ENCODE results near the gene SMARCA4.
"Not testable (repeated sequence)": the region's sequence is repeated elsewhere in the genome, so short reads cannot be mapped to it uniquely, and the experiment has no call there.

The SMARCA4 gene

DNA sequence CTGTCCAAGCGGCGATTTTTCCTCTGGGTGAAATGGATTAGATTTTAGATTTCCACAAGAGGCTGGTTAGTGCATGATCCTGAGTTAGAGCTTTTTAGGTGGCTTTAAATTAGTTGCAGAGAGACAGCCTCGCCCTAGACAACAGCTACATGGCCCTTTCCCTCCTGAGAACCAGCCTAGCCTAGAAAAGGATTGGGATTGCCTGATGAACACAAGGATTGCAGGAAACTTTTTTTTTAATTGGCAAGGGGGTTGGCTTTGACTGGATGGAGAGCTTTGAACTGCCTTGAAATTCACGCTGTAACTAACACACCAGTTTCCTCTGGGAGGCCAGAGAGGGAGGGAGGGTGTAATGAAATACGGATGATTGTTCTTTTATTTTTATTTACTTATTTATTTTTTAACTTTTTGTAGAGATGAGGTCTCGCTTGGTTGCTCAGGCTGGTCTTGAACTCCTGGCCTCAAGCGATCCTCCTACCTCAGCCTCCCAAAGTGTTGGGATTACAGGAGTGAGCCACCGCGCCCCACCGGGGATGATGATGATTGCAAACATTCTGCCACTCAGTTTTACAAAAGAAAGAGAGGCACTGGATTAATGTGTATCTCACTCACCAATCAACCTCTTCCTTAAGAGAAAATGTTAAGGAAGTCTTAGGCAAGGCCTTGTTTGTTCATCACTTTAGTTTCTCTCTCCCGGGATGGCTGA, 130.3 kb downstream of the SMARCA4 start:
- H3K27ac ChIP-seq (ENCODE audit: low read depth in 2 of 2, low read length in 2 of 2), result peak overlapping the region; percentile 97 to 99
- no peaks in the 10 kb centered on the region for H3K27me3 ChIP-seq (ENCODE audit: control insufficient read depth in 2 of 2, insufficient read depth in 2 of 2, low read length in 2 of 2)
- H3K9me3 ChIP-seq (ENCODE audit: control insufficient read depth in 2 of 2, low read length in 2 of 2), result no peaks in the 10 kb centered on the region
- H3K9ac ChIP-seq (ENCODE audit: low read depth in 1 of 2, low read length in 2 of 2), result peak overlapping the region; percentile 87 to 98
- H3K4me3 ChIP-seq (ENCODE audit: low read length in 2 of 2), result peak overlapping the region; percentile 78 to 86
- H3K36me3 ChIP-seq (ENCODE audit: control insufficient read depth in 2 of 2, insufficient read depth in 2 of 2, low read length in 2 of 2), result no peaks in the 10 kb centered on the region
- peaks cover 41 to 44% of the 10 kb centered on the region in 2 donors for H3K4me1 ChIP-seq (ENCODE audit: control insufficient read depth in 2 of 2, insufficient read depth in 2 of 2, low read length in 2 of 2)

DNA sequence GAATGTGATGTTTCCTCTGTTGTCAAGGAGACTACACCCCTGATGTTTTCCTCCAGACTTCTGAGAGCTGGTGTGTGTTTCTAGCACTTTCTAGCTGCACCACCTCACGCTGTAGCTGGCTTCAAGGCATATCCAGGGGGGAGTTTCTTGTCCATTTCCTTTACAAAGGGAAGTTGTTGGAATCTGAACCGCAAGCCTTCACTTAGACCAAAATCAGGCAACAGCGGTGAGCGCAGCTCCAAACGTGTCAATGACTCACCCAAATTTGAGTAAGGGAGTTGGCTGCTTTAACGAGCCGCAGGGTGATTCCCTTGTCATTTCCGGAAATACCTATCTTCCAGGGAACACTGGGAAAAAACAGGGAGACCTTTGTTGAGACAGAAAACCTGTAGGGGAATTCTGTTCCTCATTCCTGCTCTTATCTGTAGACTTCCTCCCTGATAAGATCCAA, 130.9 kb downstream of the SMARCA4 start:
- H3K27ac ChIP-seq (ENCODE audit: low read depth in 2 of 2, low read length in 2 of 2), result peak overlapping the region; percentile 97 to 99
- H3K9ac ChIP-seq (ENCODE audit: low read depth in 1 of 2, low read length in 2 of 2), result peak overlapping the region; percentile 87 to 98
- no peaks in the 10 kb centered on the region for H3K36me3 ChIP-seq (ENCODE audit: control insufficient read depth in 2 of 2, insufficient read depth in 2 of 2, low read length in 2 of 2)
- H3K4me3 ChIP-seq (ENCODE audit: low read length in 2 of 2), result peak overlapping the region; percentile 55 to 86
- H3K9me3 ChIP-seq (ENCODE audit: control insufficient read depth in 2 of 2, low read length in 2 of 2), result no peaks in the 10 kb centered on the region
- H3K27me3 ChIP-seq (ENCODE audit: control insufficient read depth in 2 of 2, insufficient read depth in 2 of 2, low read length in 2 of 2), result no peaks in the 10 kb centered on the region
- peaks cover 45 to 47% of the 10 kb centered on the region in 2 donors for H3K4me1 ChIP-seq (ENCODE audit: control insufficient read depth in 2 of 2, insufficient read depth in 2 of 2, low read length in 2 of 2)

DNA sequence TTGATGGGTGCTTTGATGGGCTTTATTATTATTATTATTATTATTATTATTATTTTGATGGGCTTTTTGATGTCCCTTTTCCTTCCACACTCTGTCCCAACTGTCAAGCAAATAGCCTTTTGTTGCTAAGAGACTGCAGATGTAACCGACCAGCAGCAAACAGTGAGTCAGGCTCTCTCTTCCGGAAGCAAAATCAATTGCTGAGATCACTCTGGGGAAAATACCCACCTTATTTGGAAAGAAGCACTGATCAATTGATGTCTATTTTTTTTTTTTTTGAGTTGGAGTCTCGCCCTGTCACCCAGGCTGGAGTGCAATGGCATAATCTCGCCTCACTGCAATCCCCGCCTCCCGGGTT, 131.3 kb downstream of the SMARCA4 start:
- peaks cover 45 to 47% of the 10 kb centered on the region in 2 donors for H3K4me1 ChIP-seq (ENCODE audit: control insufficient read depth in 2 of 2, insufficient read depth in 2 of 2, low read length in 2 of 2)

DNA sequence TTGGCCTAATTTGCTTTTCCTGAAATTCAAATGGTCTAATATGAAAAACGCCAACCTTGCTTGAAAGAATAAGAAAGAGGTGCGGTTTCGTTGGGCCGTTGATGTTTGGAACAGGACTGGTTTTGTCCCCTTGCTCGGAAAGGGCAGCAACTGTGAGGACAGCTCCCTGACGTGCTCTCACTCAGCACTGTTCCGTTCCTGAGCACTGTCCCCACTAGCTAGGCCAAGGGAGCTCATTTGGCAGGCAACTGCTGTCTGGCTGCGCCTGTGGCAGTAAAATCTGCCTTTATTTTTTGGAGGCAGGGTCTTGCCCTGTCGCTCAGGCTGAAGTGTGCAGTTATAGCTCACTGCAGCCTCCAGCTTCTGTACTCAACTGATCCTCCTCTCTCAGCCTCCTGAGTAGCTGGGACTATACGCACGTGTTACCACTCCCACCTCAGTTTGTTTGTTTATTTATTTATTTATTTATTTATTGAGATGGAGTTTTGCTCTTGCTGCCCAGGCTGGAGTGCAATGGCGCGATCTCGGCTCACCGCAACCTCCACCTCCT, 132.9 kb downstream of the SMARCA4 start:
- H3K36me3 ChIP-seq (ENCODE audit: control insufficient read depth in 2 of 2, insufficient read depth in 2 of 2, low read length in 2 of 2), result no peaks in the 10 kb centered on the region
- H3K9ac ChIP-seq (ENCODE audit: low read depth in 1 of 2, low read length in 2 of 2), result peak overlapping the region in 1 of 2 donors; percentile 38
- H3K27ac ChIP-seq (ENCODE audit: low read depth in 2 of 2, low read length in 2 of 2), result peak overlapping the region; percentile 97 to 99
- H3K9me3 ChIP-seq (ENCODE audit: control insufficient read depth in 2 of 2, low read length in 2 of 2), result no peaks in the 10 kb centered on the region
- H3K4me1 ChIP-seq (ENCODE audit: control insufficient read depth in 2 of 2, insufficient read depth in 2 of 2, low read length in 2 of 2), result peaks cover 41 to 42% of the 10 kb centered on the region in 2 donors
- H3K27me3 ChIP-seq (ENCODE audit: control insufficient read depth in 2 of 2, insufficient read depth in 2 of 2, low read length in 2 of 2), result no peaks in the 10 kb centered on the region
- H3K4me3 ChIP-seq (ENCODE audit: low read length in 2 of 2), result no peak overlapping the region

More for the DNA sequence above, 131.3 kb downstream of the SMARCA4 start:
- no peaks in the 10 kb centered on the region for H3K27me3 ChIP-seq (ENCODE audit: control insufficient read depth in 2 of 2, insufficient read depth in 2 of 2, low read length in 2 of 2)
- no peaks in the 10 kb centered on the region for H3K36me3 ChIP-seq (ENCODE audit: control insufficient read depth in 2 of 2, insufficient read depth in 2 of 2, low read length in 2 of 2)
- H3K9ac ChIP-seq (ENCODE audit: low read depth in 1 of 2, low read length in 2 of 2), result peak overlapping the region; percentile 87 to 98
- no peaks in the 10 kb centered on the region for H3K9me3 ChIP-seq (ENCODE audit: control insufficient read depth in 2 of 2, low read length in 2 of 2)
- peak overlapping the region; percentile 97 to 99 for H3K27ac ChIP-seq (ENCODE audit: low read depth in 2 of 2, low read length in 2 of 2)
- H3K4me3 ChIP-seq (ENCODE audit: low read length in 2 of 2), result peak overlapping the region; percentile 55 to 86

DNA sequence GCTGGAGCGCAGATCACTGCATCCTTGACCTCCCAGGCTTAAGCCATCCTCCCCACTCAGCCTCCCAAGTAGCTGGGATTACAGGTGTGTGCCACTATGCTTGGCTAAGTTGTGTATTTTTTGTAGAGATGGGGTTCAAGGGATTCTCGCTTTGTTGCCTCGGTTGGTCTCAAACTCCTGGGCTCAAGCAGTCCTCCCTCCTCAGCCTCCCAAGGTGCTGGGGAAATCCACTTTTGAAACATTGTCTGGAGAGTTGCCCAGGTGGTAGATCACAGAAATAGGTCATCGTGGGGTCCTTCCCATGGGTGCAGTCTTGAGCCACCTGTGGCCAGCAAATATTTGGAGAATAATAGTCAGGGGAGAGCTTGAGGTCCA, 133.7 kb downstream of the SMARCA4 start:
- no peaks in the 10 kb centered on the region for H3K27me3 ChIP-seq (ENCODE audit: control insufficient read depth in 2 of 2, insufficient read depth in 2 of 2, low read length in 2 of 2)
- no peaks in the 10 kb centered on the region for H3K36me3 ChIP-seq (ENCODE audit: control insufficient read depth in 2 of 2, insufficient read depth in 2 of 2, low read length in 2 of 2)
- H3K27ac ChIP-seq (ENCODE audit: low read depth in 2 of 2, low read length in 2 of 2), result peak overlapping the region; percentile 95 to 97
- peak overlapping the region; percentile 27 to 35 for H3K4me3 ChIP-seq (ENCODE audit: low read length in 2 of 2)
- H3K9ac ChIP-seq (ENCODE audit: low read depth in 1 of 2, low read length in 2 of 2), result peak overlapping the region; percentile 79
- H3K9me3 ChIP-seq (ENCODE audit: control insufficient read depth in 2 of 2, low read length in 2 of 2), result no peaks in the 10 kb centered on the region
- H3K4me1 ChIP-seq (ENCODE audit: control insufficient read depth in 2 of 2, insufficient read depth in 2 of 2, low read length in 2 of 2), result peaks cover 37% of the 10 kb centered on the region in 2 donors

DNA sequence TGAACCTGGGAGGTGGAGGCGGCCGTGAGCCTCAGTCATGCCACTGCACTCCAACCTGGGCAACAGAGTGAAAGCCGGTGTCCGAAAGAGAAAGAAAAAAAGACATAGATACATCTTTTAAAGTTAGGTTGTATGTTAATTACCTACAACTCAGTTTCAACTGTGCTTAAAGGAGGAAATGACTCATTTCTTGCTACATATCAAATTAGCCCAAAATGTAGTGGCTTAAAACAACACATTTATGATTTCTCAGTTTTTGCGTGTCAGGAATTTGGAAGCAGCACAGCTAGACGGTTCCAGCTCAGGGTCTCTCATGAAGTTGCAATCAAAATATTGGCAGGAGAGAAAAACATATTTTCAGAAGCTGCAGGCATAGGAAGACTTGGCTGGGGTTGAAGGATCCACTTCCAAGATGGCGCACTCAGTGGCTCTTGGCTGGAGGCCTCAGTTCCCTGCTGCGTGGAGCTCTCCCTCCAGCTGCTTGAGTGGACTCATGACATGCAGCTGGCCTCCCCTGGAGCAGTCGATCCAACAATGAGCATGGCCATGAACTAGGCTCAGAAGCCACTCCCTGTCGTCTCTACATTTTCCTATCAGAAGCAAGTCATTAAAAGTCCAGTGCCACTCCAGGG, 135.5 kb downstream of the SMARCA4 start:
- H3K4me1 ChIP-seq (ENCODE audit: control insufficient read depth in 2 of 2, insufficient read depth in 2 of 2, low read length in 2 of 2), result peaks cover 29 to 32% of the 10 kb centered on the region in 2 donors
- peak overlapping the region; percentile 83 to 95 for H3K27ac ChIP-seq (ENCODE audit: low read depth in 2 of 2, low read length in 2 of 2)
- H3K9ac ChIP-seq (ENCODE audit: low read depth in 1 of 2, low read length in 2 of 2), result peak overlapping the region in 1 of 2 donors; percentile 31
- H3K9me3 ChIP-seq (ENCODE audit: control insufficient read depth in 2 of 2, low read length in 2 of 2), result no peaks in the 10 kb centered on the region
- H3K36me3 ChIP-seq (ENCODE audit: control insufficient read depth in 2 of 2, insufficient read depth in 2 of 2, low read length in 2 of 2), result peaks cover 0 to 6% of the 10 kb centered on the region in 2 donors
- H3K4me3 ChIP-seq (ENCODE audit: low read length in 2 of 2), result peak overlapping the region in 1 of 2 donors; percentile 37
- H3K27me3 ChIP-seq (ENCODE audit: control insufficient read depth in 2 of 2, insufficient read depth in 2 of 2, low read length in 2 of 2), result no peaks in the 10 kb centered on the region

DNA sequence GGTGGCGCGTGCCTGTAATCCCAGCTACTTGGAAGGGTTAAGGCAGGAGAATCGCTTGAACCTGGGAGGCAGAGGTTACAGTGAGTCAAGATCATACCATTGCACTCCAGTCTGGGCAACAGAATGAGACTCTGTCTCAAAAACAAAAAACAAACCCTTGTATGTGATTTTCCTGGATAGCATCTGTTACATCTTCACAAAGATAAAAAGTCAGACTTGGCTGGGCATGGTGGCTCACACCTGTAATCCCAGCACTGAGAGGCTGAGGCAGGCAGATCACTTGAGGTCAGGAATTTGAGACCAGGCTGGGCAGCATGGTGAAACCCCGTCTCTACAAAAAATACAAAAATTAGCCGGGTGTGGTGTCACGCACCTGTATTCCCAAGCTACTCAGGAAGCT, 136.5 kb downstream of the SMARCA4 start:
- not testable (repeated sequence) for H3K9ac ChIP-seq (ENCODE audit: low read depth in 1 of 2, low read length in 2 of 2); H3K4me3 ChIP-seq (ENCODE audit: low read length in 2 of 2); H3K27me3 ChIP-seq (ENCODE audit: control insufficient read depth in 2 of 2, insufficient read depth in 2 of 2, low read length in 2 of 2); H3K9me3 ChIP-seq (ENCODE audit: control insufficient read depth in 2 of 2, low read length in 2 of 2); H3K36me3 ChIP-seq (ENCODE audit: control insufficient read depth in 2 of 2, insufficient read depth in 2 of 2, low read length in 2 of 2); H3K27ac ChIP-seq (ENCODE audit: low read depth in 2 of 2, low read length in 2 of 2)
- H3K4me1 ChIP-seq (ENCODE audit: control insufficient read depth in 2 of 2, insufficient read depth in 2 of 2, low read length in 2 of 2), result peaks cover 22 to 23% of the 10 kb centered on the region in 2 donors

DNA sequence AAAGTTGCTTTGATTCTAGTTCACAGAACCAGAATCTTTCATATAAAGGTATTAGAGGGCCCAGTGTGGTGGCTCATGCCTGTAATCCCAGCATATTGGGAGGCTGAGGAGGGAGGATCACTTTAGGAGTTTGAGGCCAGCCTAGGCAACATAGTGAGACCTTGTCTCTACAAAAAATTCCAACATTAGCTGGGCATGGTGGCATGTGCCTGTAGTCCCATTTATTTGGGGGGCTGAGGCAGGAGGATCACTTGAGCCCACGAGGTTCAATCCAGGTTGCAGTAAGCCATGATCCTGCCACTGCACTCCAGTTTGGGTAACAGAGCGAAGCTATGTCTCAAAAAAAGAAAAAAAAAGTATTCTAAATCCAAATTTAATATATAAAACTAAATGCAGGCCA, 137.5 kb downstream of the SMARCA4 start:
- Histone ChIP-seq H3K9me3 (ENCODE audit: control insufficient read depth in 2 of 2, low read length in 2 of 2) (no peaks in the 10 kb centered on the region), H3K9ac (ENCODE audit: low read depth in 1 of 2, low read length in 2 of 2) (no peak overlapping the region), H3K27ac (ENCODE audit: low read depth in 2 of 2, low read length in 2 of 2) (no peak overlapping the region), H3K27me3 (ENCODE audit: control insufficient read depth in 2 of 2, insufficient read depth in 2 of 2, low read length in 2 of 2) (no peaks in the 10 kb centered on the region), H3K36me3 (ENCODE audit: control insufficient read depth in 2 of 2, insufficient read depth in 2 of 2, low read length in 2 of 2) (peaks cover 9 to 17% of the 10 kb centered on the region in 2 donors), H3K4me1 (ENCODE audit: control insufficient read depth in 2 of 2, insufficient read depth in 2 of 2, low read length in 2 of 2) (peaks cover 17 to 22% of the 10 kb centered on the region in 2 donors), H3K4me3 (ENCODE audit: low read length in 2 of 2) (no peak overlapping the region)

DNA sequence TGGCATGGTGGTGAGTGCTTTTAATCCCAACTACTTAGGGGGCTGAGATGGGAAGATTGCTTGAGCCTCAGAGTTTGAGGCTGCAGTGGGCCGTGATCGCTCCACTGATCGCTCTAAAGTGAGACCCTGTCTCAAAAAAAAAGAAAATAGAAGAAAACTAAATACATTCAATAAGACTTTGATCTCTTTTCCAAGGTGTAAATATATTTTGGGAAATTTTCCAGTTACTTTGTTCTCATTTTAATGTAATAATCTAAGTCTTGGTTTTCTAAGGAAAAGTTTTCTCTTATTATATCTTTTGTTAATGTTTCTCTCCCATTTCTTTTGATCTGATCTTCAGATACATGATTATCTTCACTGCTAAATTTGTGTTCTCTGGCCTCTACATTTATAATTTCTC, 138.0 kb downstream of the SMARCA4 start:
- Histone ChIP-seq H3K9me3 (ENCODE audit: control insufficient read depth in 2 of 2, low read length in 2 of 2) (no peaks in the 10 kb centered on the region), H3K9ac (ENCODE audit: low read depth in 1 of 2, low read length in 2 of 2) (no peak overlapping the region), H3K4me3 (ENCODE audit: low read length in 2 of 2) (no peak overlapping the region), H3K4me1 (ENCODE audit: control insufficient read depth in 2 of 2, insufficient read depth in 2 of 2, low read length in 2 of 2) (peaks cover 17 to 20% of the 10 kb centered on the region in 2 donors), H3K27me3 (ENCODE audit: control insufficient read depth in 2 of 2, insufficient read depth in 2 of 2, low read length in 2 of 2) (no peaks in the 10 kb centered on the region), H3K27ac (ENCODE audit: low read depth in 2 of 2, low read length in 2 of 2) (no peak overlapping the region), H3K36me3 (ENCODE audit: control insufficient read depth in 2 of 2, insufficient read depth in 2 of 2, low read length in 2 of 2) (peaks cover 10 to 19% of the 10 kb centered on the region in 2 donors)

DNA sequence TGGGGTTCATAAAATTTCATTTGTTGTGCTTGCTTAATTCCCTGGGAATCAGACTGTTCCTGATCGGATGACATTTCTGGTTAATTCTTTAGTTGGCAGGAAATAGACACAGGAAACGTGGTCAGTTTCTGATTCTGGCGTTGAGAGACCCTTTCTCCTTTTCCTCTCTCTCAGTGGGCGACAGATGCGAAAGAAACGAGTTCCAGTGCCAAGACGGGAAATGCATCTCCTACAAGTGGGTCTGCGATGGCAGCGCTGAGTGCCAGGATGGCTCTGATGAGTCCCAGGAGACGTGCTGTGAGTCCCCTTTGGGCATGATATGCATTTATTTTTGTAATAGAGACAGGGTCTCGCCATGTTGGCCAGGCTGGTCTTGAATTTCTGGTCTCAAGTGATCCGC, 139.2 kb downstream of the SMARCA4 start:
- H3K4me3 ChIP-seq (ENCODE audit: low read length in 2 of 2), result no peak overlapping the region
- H3K9me3 ChIP-seq (ENCODE audit: control insufficient read depth in 2 of 2, low read length in 2 of 2), result no peaks in the 10 kb centered on the region
- no peaks in the 10 kb centered on the region for H3K27me3 ChIP-seq (ENCODE audit: control insufficient read depth in 2 of 2, insufficient read depth in 2 of 2, low read length in 2 of 2)
- no peak overlapping the region for H3K27ac ChIP-seq (ENCODE audit: low read depth in 2 of 2, low read length in 2 of 2)
- no peak overlapping the region for H3K9ac ChIP-seq (ENCODE audit: low read depth in 1 of 2, low read length in 2 of 2)
- peaks cover 17 to 27% of the 10 kb centered on the region in 2 donors for H3K36me3 ChIP-seq (ENCODE audit: control insufficient read depth in 2 of 2, insufficient read depth in 2 of 2, low read length in 2 of 2)
- peaks cover 11 to 12% of the 10 kb centered on the region in 2 donors for H3K4me1 ChIP-seq (ENCODE audit: control insufficient read depth in 2 of 2, insufficient read depth in 2 of 2, low read length in 2 of 2)

Data from mucosa of rectum (tissue), 2 donors.